GM21786 (cell line): ENCODE data around the gene HS3ST2.
"Not testable (repeated sequence)": the region's sequence is repeated elsewhere in the genome, so short reads cannot be mapped to it uniquely, and the experiment has no call there.

Source experiments
- ATAC-seq: cut with Tn5 transposase; IDR thresholded peaks from one replicate; pipeline ENCODE4 v1.9.1; 2021; ENCODE audit not compliant: unreplicated experiment

Gene HS3ST2

GRCh38 chr16:22813223-22813947 lies 577 bp upstream of the HS3ST2 start:
- ATAC-seq: no peak

GRCh38 chr16:22814711-22815105 lies 746 bp downstream of the HS3ST2 start:
- no peak for ATAC-seq

- ATAC-seq: no peak
These were observed 1.9 kb downstream of the HS3ST2 start for GRCh38 chr16:22815863-22816262.

- no peak for ATAC-seq
These were observed 2.5 kb downstream of the HS3ST2 start for GRCh38 chr16:22816475-22816874.

DNA sequence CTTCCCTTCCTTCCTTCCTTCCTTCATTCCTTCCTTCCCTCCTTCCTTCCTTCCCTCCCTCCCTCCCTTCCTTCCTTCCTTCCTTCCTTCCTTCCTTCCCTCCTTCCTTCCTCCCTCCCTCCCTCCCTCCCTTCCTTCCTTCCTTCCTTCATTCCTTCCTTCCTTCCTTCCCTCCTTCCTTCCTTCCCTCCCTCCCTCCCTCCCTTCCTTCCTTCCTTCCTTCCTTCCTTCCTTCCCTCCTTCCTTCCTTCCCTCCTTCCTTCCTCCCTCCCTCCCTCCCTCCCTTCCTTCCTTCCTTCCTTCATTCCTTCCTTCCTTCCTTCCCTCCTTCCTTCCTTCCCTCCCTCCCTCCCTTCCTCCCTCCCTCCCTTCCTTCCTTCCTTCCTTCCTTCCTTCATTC lies 4.8 kb downstream of the HS3ST2 start:
- not testable (repeated sequence) for ATAC-seq

DNA sequence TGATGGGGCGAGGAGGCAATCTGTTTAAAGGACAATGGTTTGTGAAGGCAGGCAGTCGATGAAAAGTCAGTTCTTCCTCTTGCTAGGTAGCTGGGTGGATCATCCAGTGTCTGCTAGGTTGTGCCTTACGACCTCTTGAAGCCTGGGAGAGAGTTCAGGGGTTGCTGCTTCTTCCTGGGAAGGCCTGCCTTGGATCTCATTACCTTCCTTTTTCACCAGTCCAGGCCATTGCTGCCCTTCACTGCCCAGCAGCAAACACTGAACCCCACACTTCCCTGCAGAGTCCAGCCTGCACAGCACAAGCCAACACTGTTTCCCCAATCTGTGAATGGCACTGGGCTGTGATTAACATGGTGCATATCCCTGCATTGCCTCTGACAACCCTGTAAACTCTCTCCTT lies 24.7 kb downstream of the HS3ST2 start:
- ATAC-seq: no peak

GRCh38 chr16:22842031-22842430 lies 28.1 kb downstream of the HS3ST2 start:
- ATAC-seq: not testable (repeated sequence)

- ATAC-seq: no peak
These were observed 29.2 kb downstream of the HS3ST2 start for GRCh38 chr16:22843122-22843521.

DNA sequence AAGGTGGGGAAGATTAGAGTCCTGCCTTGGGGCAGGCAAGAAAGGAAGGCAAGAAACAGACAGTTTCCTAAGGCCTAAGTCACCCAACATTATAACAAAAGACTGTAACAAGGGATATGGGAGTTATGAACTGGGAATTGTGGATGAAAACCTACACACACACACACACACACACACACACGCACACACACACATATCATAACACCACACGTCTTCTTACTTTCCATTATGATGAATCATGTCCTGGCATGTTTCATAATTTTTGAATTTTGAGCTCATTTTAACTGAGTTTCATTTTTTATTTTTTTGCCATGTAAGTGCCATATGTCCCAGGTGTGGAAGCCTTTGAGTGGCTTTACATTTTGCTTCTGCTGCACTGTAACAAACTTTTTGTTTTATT lies 29.9 kb downstream of the HS3ST2 start:
- ATAC-seq: no peak

- no peak for ATAC-seq
These were observed 30.5 kb downstream of the HS3ST2 start for GRCh38 chr16:22844416-22844815.

GRCh38 chr16:22847100-22847499 lies 33.1 kb downstream of the HS3ST2 start:
- ATAC-seq: no peak

DNA sequence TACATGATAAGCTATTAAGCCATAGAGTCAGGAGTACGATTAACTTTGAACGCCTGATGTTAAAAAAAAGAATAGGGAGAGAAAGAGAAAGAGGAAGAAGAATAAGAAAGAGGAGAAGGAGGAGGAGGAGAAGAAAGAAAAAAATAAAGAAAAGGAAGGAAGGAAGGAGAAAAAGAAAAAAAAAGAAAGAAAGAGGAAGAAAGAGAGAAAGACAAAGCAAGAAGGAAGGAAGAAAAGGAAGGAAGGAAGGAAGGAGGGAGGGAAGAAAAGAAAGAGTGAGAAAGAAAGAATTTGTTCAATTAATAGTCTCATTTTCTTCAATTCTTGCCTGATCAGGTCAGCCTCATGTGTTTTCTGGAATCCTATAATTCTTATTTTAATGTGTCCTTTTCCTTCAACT lies 33.7 kb downstream of the HS3ST2 start:
- ATAC-seq: no peak

DNA sequence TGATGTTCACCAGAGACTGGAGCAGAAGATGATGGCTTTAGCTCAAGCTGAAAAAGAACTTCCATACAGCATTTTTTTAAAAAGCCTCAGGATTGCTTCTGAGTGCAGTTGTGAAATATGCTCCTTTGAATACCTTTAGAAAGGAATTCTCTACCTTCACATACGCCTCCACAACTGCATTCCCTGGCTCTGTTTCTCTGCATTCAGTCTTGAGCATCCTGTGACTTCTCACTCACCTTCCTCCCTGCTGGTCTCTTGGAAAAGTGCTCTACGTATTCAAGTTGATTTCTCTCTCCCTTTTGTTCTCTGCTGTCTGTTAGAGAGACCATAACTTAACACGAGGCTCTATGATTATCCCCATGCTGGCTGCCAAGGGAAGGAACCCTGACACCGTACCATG lies 34.5 kb downstream of the HS3ST2 start:
- no peak for ATAC-seq

DNA sequence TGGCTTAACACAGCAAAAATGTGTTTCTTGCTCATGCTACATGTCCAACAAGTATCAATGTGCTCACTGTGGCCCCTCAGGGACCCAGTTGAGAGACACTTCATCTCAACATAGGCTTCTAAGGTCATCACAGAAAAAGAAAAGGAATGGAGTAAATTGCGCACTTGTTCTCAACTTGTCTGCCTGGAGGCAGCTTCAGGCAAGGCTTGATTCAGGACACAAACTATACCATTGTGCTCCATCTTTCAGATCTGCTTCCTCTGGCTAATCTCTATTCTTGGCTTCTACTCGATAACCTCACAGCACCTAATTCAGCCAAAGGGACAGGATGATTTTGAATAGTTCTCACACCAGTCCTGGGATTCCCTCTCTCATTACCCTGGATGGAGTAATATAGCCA lies 35.6 kb downstream of the HS3ST2 start:
- no peak for ATAC-seq

DNA sequence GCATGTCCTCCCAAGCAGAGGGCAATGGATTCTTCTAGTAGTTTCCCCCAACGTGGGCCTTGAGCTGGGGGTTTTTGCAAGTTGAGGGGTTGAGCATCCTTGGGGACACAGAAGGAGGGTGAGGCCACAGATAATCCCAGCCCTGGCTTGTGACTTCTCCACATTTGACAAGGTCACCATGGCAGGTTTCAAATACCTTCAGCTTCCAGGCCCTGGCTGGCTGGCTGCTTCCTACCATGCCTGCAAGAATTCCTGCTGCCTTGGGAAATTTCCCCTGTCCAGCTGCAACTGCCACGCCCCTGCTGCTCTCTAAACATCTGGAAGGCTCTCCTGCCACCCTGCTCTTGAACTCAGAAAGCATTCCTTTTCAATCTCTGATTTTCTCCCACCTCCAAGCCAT lies 41.3 kb downstream of the HS3ST2 start:
- no peak for ATAC-seq

DNA sequence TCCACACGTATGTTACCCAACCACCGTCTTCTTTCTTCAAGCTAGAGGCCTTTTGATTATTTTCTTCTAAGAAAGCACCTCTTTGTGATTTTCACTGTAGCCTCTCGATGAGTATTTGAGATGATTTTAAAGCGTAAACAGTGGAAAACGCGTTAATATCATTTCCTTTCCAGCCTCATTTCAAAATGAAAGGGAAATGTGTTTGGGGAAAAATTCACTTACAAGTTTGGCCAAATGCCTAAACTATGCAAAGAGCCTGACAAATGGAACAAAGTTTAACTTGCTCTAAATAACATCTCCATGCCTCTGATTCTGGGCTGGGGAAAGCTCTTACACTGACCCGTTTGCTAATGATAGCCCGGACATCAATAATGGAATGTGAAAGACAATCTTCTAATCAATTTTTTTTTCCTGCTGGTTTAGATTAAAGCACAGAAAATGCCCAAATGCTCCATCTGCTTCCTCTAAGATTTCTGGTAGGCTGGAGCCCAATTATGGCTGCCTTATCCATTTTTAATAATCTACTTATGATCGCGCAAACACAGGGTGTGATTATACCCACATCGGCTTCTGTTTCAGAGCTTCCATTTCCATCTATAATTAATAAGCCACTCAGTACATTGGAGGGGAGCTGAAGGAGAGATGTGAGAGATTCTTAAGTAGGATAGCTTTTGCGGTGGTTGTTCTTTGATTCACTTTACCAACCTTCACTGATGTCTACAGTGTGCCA lies 43.5 kb downstream of the HS3ST2 start:
- no peak for ATAC-seq

- no peak for ATAC-seq
These were observed 46.0 kb downstream of the HS3ST2 start for GRCh38 chr16:22859925-22860324.

DNA sequence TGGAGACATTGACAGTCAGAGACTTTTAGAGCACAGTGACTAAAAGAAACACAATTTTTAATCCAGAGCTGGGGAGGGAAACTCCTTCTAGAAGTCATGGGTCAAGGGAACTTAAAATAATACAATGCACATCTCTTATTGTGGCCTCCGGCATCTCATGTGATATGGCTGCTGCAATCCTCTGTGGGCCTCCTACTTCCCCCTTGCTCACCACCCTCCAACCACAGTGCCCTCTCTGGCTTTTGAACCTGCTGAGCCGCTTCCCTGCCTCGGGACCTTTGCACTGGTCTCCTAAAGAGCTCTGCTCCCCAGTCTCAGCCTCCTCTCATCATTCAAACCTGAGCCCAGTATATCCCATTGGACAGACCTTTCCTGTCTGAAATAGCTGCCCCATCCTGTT lies 47.6 kb downstream of the HS3ST2 start:
- ATAC-seq: no peak

DNA sequence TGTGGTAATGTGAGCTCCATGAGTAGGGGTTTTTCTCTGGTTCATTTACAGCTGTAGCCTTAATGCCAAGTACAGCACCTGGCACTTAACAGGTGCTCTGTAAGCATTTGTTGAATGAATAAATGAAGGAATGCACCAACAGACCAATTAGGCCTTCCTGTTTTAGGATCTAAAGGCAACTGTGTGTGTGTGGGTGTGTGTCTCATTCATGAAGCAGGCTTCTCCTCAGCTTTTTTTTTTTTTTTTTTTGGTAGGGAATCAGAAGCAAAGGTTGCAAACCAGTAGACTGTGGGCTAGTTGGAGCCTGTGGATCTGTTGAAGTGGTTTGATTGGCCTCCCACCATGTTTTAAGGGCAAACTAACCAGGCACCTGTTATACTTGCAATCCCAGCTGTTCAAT lies 48.1 kb downstream of the HS3ST2 start:
- ATAC-seq: no peak

DNA sequence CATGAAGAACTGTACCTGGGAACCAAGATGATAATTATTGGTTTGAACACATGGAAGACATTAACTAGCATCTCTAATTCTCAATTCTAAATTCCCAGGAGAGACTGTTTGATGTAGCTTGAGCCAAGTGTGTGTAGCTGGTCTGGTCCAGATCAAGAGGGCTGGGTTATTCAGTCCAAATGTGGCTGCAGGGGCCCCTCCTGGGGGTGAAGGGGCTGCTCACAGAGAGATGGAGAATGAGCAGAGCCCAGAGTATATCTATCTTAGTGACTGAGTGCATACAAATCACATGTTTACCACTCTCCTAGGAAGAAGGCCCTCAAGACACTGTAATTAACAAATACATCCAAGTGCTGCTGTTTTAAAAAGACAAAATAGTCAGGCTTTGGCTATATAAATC lies 50.4 kb downstream of the HS3ST2 start:
- ATAC-seq: no peak

- no peak for ATAC-seq
These were observed 54.7 kb downstream of the HS3ST2 start for GRCh38 chr16:22868593-22869224.

- no peak for ATAC-seq
These were observed 57.9 kb downstream of the HS3ST2 start for GRCh38 chr16:22871861-22872260.
